ENCODE measurements around the gene SMAGP. TPM values are rescaled to one million over a fixed set of nuclear protein-coding genes. Genes with fewer than 3 reads are reported as not detected.

The SMAGP gene
- total RNA-seq, 1 donor from 2014 or later = 40.4 TPM

DNA sequence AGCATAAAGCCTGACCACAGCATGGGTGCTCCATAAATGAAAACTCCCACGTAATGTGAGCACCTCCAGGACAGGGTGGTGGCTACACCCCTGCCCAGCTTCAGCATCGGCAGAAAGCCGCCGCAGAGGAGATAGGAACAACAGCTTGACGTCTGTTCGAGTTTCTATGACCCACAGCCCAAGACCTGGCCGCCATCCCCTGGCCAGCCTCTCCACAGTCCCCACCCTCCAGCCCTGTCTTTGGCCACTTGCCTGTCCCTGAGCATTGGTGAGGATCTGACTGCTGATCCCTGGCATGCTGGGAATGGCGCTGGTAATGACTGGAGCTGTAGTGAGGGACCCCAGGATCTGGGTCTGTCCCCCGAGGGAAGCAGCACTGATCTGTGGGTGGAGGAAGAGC is 73.7 kb downstream of the SMAGP start:
- no peak for DNase-seq (ENCODE audit: low spot score)

DNA sequence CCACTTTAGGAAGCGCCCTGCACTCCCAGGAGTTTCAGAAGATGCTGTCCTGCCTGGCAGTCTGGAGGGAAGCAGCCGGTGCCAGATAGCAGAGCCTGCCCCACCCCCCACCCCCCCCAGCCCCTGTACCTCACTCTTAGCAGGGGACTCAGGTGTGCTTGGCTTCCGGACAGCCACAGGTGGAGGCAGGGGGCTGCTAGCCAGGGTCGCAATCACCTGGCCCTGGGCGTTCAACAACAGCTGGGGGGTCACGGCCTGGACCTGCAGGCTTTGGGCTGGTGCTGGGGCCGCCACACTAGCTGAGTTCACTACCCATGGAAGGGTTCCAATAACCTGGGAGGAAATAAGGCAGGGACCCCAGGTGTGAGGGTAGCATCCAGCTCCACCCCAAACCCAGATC is 74.4 kb downstream of the SMAGP start:
- DNase-seq (ENCODE audit: low spot score) = no peak

Other genes starting within 250 kb of the SMAGP start
- gene SLC11A2, start 244.0 kb downstream of the SMAGP start, total RNA-seq = 56.1 TPM
- gene LETMD1, start 222.1 kb downstream of the SMAGP start, total RNA-seq = 64.0 TPM
- gene CSRNP2, start 186.8 kb downstream of the SMAGP start, total RNA-seq = 32.5 TPM
- gene TFCP2, start 97.3 kb downstream of the SMAGP start, total RNA-seq = 31.8 TPM
- 12.4 TPM for gene POU6F1, start 52.4 kb downstream of the SMAGP start, total RNA-seq
- gene DAZAP2, start 31.6 kb downstream of the SMAGP start, total RNA-seq = 263 TPM
- 9.8 TPM for gene BIN2, start 53.8 kb upstream of the SMAGP start, total RNA-seq
- not detected for gene CELA1, start 76.3 kb upstream of the SMAGP start, total RNA-seq
- gene GALNT6, start 121.0 kb upstream of the SMAGP start, total RNA-seq = 6.2 TPM
- 2.6 TPM for gene SLC4A8, start 154.4 kb upstream of the SMAGP start, total RNA-seq